Body of pancreas (tissue), 4 donors: ENCODE measurements around the gene WNK1.

Experiments used
- CTCF ChIP-seq, 7 experiments: fragments of 450-650 bp in 4 of 7; fragments of 200-600 bp in 3 of 7; sonication (generic) in 3 of 7; IDR thresholded peaks; one replicate each; pipeline ENCODE4 v1.5.1; 2016 to 2019; ENCODE audit warnings: antibody characterized with exemption in 7 of 7
- POLR2A ChIP-seq, 3 donors: fragments of 450-650 bp; IDR thresholded peaks; one replicate each; pipeline ENCODE4 v1.6.1; 2016; ENCODE audit warnings: antibody characterized with exemption in 3 of 3, mild to moderate bottlenecking in 2 of 3

- no peak for TF ChIP-seq CTCF (IDR thresholded peaks at IDR 0.05)
- no peak for TF ChIP-seq POLR2A (IDR thresholded peaks at IDR 0.05)
These were observed 151.6 kb downstream of the WNK1 start for GRCh38 chr12:904010-904414.
